Measurements from ENCODE around the gene EPHA7. TPM values are rescaled to one million over a fixed set of nuclear protein-coding genes. Genes with fewer than 3 reads are reported as not detected.

Gene EPHA7
- total and polyA plus RNA-seq, 4 donors: under 0.01 to 0.37 (median 0.01) TPM; not detected in 1

DNA sequence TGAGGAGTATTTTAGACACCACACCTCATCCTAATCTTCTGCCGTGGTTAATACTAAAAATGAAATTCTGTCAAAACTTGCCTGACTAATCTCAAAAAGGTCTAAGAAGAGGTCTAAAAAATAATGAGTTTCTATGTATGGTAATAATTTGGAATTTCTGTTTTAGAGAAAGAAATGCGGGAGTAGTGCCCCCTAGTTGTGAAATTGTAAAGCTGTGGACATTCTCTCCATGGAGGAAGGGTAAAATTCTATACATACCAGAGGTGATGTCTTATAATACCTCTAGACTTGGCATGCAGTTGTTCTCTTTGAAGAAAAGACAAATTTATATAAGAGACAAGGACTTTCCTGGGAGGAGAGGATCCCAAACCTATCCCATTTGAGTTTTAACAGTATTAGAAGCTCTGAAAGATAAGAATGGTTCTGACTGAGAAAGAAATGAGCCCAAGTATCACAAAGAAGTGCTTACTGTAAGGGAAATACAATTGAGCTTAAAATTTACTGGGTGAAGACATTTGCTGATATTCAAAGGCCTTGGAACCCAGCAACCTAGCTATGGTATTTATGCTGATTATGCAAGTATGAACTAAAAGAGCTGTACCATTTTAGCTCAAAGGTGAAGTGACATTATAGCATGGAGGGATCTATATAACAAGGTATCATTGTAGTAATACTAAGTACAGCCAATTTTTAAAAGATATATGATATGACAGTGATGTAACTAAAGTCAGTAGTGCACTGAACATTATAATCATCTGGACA, 5.1 kb upstream of the EPHA7 start:
- no peak overlapping the region for H3K27ac ChIP-seq (ENCODE audit: low read depth in 1 of 2, low read length in 2 of 2)
- TF ChIP-seq RAD21 (IDR thresholded peaks at IDR 0.05) (peak; percentile 61 to 68), EGR1 (IDR thresholded peaks at IDR 0.05; ENCODE audit: low read depth in 2 of 2) (no peak), NR2F2 (IDR thresholded peaks at IDR 0.05) (no peak), TAF1 (conservative IDR thresholded peaks at IDR 0.05) (no peak), MAX (IDR thresholded peaks at IDR 0.05) (no peak)
- TF ChIP-seq, protein P1, sequence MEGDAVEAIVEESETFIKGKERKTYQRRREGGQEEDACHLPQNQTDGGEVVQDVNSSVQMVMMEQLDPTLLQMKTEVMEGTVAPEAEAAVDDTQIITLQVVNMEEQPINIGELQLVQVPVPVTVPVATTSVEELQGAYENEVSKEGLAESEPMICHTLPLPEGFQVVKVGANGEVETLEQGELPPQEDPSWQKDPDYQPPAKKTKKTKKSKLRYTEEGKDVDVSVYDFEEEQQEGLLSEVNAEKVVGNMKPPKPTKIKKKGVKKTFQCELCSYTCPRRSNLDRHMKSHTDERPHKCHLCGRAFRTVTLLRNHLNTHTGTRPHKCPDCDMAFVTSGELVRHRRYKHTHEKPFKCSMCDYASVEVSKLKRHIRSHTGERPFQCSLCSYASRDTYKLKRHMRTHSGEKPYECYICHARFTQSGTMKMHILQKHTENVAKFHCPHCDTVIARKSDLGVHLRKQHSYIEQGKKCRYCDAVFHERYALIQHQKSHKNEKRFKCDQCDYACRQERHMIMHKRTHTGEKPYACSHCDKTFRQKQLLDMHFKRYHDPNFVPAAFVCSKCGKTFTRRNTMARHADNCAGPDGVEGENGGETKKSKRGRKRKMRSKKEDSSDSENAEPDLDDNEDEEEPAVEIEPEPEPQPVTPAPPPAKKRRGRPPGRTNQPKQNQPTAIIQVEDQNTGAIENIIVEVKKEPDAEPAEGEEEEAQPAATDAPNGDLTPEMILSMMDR (IDR thresholded peaks at IDR 0.05; ENCODE audit: low read depth, low read length, missing input control): peak; percentile 40

DNA sequence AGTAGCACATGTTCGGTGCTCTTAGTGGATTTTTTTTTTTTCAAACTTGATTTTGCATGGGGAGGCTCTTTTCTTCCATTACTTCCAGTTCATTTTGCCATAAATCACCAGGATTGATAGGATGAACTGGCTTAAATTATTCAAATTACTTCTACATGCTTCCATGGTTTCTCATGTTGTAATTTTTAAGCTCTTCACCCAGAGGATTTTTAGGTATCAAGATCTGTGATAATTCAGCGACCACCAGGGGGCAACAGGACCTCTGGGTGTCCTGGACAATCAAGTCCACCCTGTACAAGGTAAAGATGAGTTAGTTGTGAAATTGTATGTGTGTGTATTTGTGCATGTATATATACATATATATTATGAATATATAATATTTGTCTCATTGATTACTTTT, 4.2 kb upstream of the EPHA7 start:
- H3K27ac ChIP-seq (ENCODE audit: low read depth in 1 of 2, low read length in 2 of 2): no peak overlapping the region

More for the DNA sequence above, 5.1 kb upstream of the EPHA7 start:
- Histone ChIP-seq H3K9ac (ENCODE audit: low read depth in 1 of 2, low read length in 2 of 2) (no peak overlapping the region), H3K36me3 (ENCODE audit: control insufficient read depth in 4 of 4, insufficient read depth in 3 of 4, low read depth in 1 of 4, low read length in 3 of 4) (no peaks in the 10 kb centered on the region), H3K4me1 (ENCODE audit: control insufficient read depth in 4 of 4, insufficient read depth in 4 of 4, low read length in 3 of 4) (peaks cover 0 to 5% (median 3%) of the 10 kb centered on the region in 4 donors), H3K27me3 (ENCODE audit: control insufficient read depth in 4 of 4, insufficient read depth in 4 of 4, low read length in 3 of 4) (peaks cover 0 to 7% (median 3%) of the 10 kb centered on the region in 4 donors), H3K4me3 (ENCODE audit: low read depth in 1 of 3, low read length in 3 of 3) (no peak overlapping the region), H3K9me3 (ENCODE audit: control insufficient read depth in 4 of 4, low read length in 3 of 4) (no peaks in the 10 kb centered on the region)
- 21% methylated on average over 2 of the region's 2 CpGs for WGBS
- no peak for DNase-seq (ENCODE audit: low spot score)

More for the DNA sequence above, 4.2 kb upstream of the EPHA7 start:
- TF ChIP-seq, protein P1 (IDR thresholded peaks at IDR 0.05; ENCODE audit: low read depth, low read length, missing input control): no peak
- TF ChIP-seq FOXA2 (IDR thresholded peaks at IDR 0.05): no peak
- TF ChIP-seq JUND (IDR thresholded peaks at IDR 0.05): no peak
- peak in 1 of 2 donors; percentile 30 for TF ChIP-seq RAD21 (IDR thresholded peaks at IDR 0.05)
- no peak for TF ChIP-seq REST (IDR thresholded peaks at IDR 0.05)
- Histone ChIP-seq H3K9ac (ENCODE audit: low read depth in 1 of 2, low read length in 2 of 2) (no peak overlapping the region), H3K4me3 (ENCODE audit: low read depth in 1 of 3, low read length in 3 of 3) (no peak overlapping the region), H3K9me3 (ENCODE audit: control insufficient read depth in 4 of 4, low read length in 3 of 4) (no peaks in the 10 kb centered on the region), H3K4me1 (ENCODE audit: control insufficient read depth in 4 of 4, insufficient read depth in 4 of 4, low read length in 3 of 4) (peaks cover 4 to 14% (median 10%) of the 10 kb centered on the region in 4 donors), H3K36me3 (ENCODE audit: control insufficient read depth in 4 of 4, insufficient read depth in 3 of 4, low read depth in 1 of 4, low read length in 3 of 4) (no peaks in the 10 kb centered on the region), H3K27me3 (ENCODE audit: control insufficient read depth in 4 of 4, insufficient read depth in 4 of 4, low read length in 3 of 4) (peaks cover 0 to 9% (median 4%) of the 10 kb centered on the region in 4 donors)
- 45% methylated on average over 2 of the region's 2 CpGs for WGBS
- peak; percentile 40 for DNase-seq (ENCODE audit: low spot score)

All from liver (tissue), 9 donors.